Caki2 (cell line): ENCODE results near the gene SCD5. TPM values are rescaled to one million over a fixed set of nuclear protein-coding genes. Genes with fewer than 3 reads are reported as not detected.

Source experiments
- DNase-seq: peaks from one replicate; pipeline ENCODE4 v3.0.0-alpha.2; 2015; ENCODE audit warnings: low read depth
- in situ Hi-C: cut with HindIII; loops from 2 replicates; pipeline ENCODE4 v1.10.0; 2016; ENCODE audit warnings: low sequenced_read_pairs, low pct_unique_long_range_greater_than_20kb, mixed read lengths
- total RNA-seq: library from RNA; depleted of rRNA; stranded (reverse); fragments of >200 nt; shearing (Covaris generic); gene quantifications from 2 replicates; pipeline ENCODE4 v1.2.3, GENCODE V29; 2014; ENCODE audit warnings: low replicate concordance

SCD5 gene
- total RNA-seq, 1 experiment from 2014 or later: 7.2 TPM

- in situ Hi-C loops: no loop called here
- DNase-seq: no peak
Measured at GRCh38 chr4:82710197-82710929, 88.2 kb downstream of the SCD5 start.

- in situ Hi-C loops: no loop called here
- DNase-seq: no peak
Measured at GRCh38 chr4:82708982-82709381, 89.6 kb downstream of the SCD5 start.

- DNase-seq: peak; percentile 32
- in situ Hi-C loops: no loop called here
Measured at GRCh38 chr4:82706349-82707000, 92.1 kb downstream of the SCD5 start.

DNA sequence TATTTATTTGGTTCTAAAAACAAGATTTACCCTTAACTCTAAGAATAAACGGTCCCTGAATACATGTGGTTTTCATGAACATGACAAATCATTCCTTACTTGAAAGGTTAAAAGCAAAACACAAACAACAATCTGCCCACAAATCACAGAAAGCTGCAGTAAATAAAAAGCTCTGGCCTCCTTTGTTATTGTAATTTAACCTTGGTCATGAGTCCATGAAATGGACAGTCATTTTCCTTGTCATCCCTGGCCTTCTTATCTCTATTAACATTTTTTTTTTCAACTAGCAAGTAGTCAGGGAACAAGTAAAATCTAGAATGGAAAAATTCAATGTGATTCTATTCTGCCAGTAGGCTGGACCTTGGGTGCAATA is 92.7 kb downstream of the SCD5 start:
- in situ Hi-C loops: no loop called here
- DNase-seq: peak; percentile 61

GRCh38 chr4:82705169-82705927 is 93.2 kb downstream of the SCD5 start:
- in situ Hi-C loops: no loop called here

GRCh38 chr4:82704156-82704555 is 94.4 kb downstream of the SCD5 start:
- no peak for DNase-seq
- in situ Hi-C loops: no loop called here

More at GRCh38 chr4:82705169-82705927, 93.2 kb downstream of the SCD5 start:
- no peak for DNase-seq

DNA sequence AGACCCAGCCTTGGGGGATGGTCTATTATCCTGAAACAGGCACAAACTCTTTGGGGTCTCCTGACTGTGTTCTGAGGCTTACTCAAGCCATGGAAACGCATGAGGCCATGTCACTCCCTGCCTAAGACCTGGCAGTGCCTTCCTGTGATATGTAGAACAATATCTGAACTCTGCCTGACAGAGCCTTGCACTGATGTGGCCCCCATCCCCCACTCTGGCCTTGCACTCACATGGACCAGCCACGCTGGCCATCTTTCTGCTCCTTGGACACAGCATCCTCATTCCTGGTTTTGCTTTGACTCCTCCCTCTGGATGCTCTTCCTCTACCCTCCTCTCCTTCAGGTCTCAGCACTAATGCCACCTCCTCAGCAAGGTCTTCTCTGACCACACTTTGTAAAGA is 100.2 kb downstream of the SCD5 start:
- in situ Hi-C loops: no loop called here
- DNase-seq: no peak

DNA sequence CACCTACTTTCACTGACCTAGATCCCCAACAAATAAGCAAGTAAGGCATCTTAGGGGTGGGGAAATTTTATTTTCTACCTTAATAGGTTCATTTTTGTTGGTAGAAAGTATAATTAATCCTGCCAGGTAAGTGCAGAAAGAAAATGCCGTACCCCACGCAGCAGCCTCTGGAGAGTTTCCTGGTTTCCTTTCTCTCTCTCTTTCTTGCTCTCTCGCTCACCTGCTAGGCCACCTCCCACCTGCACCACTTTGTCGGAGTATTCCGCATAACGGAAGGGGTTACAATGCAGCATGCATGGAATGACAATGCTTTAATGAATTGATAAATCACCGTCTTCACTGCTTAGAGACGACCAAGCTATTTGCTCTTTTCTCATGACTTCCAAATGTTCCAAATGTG is 101.0 kb downstream of the SCD5 start:
- in situ Hi-C loops: no loop called here
- no peak for DNase-seq

DNA sequence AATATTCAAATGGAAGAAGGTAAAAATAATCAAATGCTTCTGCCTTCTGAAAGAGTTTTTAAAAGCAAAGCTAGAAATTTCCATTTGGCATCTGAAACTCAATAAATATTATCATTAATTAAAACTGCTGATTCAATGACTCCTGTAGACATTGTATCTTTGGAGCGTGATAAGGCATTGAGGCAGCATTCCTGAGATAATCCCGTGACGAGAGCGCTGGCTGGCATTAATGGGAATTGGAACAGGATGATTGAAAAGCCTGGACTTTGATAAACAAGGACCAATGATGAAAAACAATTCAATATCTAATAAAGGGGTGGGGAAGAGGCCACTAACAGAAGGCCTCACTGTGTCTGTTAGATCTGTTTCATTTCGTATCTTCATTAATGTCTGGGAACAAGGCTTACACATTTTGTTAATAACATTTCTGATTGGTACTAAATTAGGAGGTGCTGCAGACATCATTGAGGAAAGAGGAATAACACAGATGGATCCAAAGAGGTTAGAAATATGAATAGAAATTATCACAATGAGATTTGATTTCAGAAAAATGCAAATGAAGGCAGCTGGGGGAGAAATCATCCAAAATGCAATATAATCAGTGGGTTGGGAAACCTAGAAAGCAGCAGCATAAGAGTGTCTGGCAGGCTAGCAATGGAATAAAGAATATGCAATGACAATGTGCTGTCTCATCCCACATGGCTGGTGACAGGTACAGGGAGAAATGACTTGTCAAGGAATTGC is 102.3 kb downstream of the SCD5 start:
- DNase-seq: no peak
- in situ Hi-C loops: no loop called here

- in situ Hi-C loops: no loop called here
- no peak for DNase-seq
Measured at GRCh38 chr4:82694892-82695291, 103.7 kb downstream of the SCD5 start.

DNA sequence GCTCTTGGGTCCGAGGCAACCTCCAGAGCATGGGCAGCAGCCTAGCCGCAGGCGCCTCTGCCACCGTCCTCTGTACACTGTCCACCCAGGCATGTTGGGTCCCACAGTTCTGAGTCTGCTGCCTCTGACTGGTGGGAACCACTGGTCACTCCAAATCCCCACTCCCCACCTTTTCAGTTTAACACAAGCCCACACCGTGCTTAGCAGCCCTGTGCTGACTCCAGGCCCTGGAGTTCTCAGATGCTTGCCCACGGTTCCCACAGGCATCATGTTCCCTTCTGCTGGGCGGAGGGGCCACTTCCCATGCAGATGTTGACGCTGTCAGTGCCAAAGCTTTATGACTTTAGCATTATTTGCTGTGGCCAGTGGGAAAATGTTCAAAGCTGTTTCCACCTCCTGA is 104.5 kb downstream of the SCD5 start:
- DNase-seq: no peak
- in situ Hi-C loops: no loop called here

DNA sequence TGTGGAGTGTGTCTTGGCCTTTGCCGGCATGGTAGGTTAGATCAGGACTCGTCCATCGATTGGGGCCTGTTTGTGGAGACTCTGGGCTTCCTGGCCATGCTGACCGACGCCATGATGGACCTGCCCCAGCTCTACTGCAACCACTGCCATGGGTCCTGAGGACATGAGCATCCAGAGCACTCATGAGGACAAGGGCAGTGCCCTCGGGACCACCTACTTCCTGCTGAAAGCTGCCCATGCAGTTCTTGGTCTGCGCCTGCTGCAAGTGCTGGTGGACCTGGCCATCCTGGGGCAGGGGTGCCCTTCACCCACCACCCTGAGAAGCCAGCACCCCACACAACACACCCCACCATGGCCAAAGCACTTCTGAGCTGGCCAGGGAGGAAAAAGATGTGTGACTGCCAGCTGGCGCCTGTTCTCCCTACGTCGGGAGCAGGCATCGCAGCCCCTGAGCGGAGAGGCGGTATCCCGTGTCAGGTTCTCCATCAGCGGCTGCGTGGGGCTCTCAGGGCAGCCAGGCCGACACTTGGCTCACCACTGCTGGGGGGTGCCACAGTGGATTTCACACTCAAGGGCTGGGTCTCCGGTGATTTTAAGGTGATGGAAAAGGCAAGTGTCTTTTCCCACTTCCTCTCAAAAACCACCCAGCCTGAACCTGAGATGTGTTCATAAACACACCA is 106.4 kb downstream of the SCD5 start:
- DNase-seq: no peak
- in situ Hi-C loops: no loop called here

GRCh38 chr4:82691431-82691830 is 107.2 kb downstream of the SCD5 start:
- in situ Hi-C loops: no loop called here
- no peak for DNase-seq

- in situ Hi-C loops: no loop called here
- DNase-seq: no peak
Measured at GRCh38 chr4:82688091-82688795, 110.4 kb downstream of the SCD5 start.

DNA sequence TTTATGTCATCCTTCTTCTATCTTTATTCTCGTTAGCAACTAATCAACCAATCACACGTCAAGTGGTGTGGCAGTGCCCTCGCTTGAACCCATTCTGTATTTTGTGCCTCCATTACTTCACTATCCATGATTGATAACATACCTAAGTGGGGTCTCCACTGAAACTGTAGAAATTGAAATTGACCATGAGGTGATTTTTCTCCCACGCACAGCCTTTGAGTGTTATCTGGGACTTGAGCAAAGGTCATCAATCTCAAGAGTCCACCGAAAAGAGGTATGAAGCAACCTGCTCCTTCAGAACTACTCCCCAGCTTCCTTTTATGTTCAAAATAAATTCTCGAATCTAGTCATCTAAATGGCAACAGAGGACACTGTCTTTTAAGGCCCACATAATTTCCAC is 111.1 kb downstream of the SCD5 start:
- in situ Hi-C loops: no loop called here
- no peak for DNase-seq

DNA sequence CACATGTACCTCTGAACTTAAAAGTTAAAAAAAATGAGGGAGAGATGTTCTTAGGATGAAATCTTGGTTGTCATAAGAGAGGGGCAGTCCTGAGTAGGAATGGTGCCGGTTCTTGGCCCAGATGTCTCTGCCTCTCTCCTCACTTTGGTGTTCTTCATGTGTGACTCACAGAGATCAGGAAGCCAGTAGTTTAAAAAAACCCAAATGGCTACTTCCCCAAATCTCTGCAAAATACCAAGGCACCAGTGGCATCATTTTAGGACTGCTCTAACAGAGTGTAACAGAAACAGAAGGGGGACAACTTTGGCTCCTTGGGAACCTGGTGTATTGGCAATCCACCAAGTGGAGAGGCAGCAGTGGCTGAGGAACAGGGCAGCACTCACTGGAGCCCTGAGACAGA is 116.8 kb downstream of the SCD5 start:
- no peak for DNase-seq
- in situ Hi-C loops: no loop called here

DNA sequence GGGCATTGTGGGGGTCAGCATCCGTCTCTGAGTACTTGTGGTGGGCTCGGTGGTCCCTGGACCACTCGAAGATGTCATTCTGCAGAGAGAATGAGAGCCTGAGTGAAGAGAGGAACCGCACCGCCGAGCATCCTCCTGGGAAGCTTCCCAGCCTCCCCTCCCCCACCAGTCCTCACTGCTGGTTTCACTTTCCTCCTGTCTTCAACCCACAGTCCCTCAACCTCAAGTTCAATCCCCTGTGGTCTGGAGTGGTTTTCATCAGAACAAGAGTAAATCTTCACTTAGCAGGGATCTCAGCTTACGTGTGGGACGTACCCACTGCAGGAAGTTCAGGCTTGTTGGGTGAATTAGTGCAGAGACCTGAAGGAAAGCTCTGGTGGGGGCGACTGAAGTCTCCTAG is 117.8 kb downstream of the SCD5 start:
- DNase-seq: no peak
- in situ Hi-C loops: no loop called here

- in situ Hi-C loops: no loop called here
- DNase-seq: no peak
Measured at GRCh38 chr4:82679531-82679930, 119.1 kb downstream of the SCD5 start.
